GM12872 (cell line): ENCODE results near the gene THYN1.

Source experiments
- TF ChIP-seq, protein P1 (sequence below): IDR thresholded peaks from 3 replicates; pipeline ENCODE4 v1.5.1; 2011; ENCODE audit warnings: low read depth, mild to moderate bottlenecking, low read length, moderate library complexity; ENCODE audit not compliant: insufficient read depth

The THYN1 gene

DNA sequence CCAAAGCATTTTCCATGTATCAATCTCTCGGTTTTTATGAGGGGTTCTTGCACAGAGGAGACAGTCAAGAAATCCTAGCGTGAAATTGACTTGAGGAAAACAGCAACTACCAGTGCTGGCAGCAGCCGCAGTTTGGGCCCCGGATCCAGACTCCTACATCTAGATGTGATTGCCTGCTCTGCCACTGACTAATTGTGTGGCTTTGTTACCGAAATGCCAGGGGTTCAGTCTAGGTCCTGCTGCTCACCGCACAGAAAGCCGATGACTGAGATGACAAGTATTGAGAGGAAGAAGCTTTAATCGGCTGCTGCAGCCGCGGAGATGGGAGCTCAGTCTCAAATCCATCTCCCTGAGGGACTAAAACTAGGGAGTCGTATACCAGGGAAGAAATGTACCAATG, 14.8 kb upstream of the THYN1 start:
- TF ChIP-seq, protein P1, sequence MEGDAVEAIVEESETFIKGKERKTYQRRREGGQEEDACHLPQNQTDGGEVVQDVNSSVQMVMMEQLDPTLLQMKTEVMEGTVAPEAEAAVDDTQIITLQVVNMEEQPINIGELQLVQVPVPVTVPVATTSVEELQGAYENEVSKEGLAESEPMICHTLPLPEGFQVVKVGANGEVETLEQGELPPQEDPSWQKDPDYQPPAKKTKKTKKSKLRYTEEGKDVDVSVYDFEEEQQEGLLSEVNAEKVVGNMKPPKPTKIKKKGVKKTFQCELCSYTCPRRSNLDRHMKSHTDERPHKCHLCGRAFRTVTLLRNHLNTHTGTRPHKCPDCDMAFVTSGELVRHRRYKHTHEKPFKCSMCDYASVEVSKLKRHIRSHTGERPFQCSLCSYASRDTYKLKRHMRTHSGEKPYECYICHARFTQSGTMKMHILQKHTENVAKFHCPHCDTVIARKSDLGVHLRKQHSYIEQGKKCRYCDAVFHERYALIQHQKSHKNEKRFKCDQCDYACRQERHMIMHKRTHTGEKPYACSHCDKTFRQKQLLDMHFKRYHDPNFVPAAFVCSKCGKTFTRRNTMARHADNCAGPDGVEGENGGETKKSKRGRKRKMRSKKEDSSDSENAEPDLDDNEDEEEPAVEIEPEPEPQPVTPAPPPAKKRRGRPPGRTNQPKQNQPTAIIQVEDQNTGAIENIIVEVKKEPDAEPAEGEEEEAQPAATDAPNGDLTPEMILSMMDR = no peak

DNA sequence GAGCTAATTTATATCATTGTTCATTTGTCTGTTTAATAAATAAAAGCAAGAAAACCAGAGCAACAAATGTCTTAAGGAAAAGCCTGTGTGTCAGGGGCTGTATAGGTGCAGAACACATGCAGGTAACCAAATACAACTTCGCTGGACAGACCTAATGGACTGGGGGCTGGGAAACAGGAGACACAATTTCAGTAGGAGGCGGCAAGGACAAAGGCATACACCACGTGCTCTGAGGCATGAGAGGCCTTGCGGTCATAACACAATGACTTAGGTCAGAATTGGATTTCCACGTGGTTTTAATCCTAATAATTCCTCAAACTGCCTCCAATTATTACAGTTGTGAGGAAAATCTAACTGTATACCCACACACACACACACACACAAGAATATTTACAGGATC, 14.3 kb upstream of the THYN1 start:
- TF ChIP-seq, protein P1 = no peak

DNA sequence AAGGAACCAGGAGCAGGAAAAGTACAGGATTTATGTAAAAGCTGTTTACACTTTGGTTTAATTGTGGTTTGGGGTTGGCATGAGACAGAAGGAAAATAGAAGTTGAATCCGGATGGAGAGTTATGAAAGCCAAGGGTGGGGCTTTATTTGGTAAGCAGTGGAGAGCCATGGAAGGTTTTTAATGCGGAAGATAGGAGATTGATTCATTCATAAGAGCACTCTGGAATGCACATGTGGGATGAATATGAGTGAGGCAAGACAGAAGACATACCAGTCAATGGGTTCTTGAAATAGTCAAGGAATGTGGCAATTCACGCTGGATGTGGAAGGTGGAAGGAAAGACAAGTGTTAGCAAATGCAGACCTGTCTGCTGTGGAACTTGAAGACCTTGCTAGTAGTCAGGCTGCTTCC, 13.7 kb upstream of the THYN1 start:
- TF ChIP-seq, protein P1 = no peak

DNA sequence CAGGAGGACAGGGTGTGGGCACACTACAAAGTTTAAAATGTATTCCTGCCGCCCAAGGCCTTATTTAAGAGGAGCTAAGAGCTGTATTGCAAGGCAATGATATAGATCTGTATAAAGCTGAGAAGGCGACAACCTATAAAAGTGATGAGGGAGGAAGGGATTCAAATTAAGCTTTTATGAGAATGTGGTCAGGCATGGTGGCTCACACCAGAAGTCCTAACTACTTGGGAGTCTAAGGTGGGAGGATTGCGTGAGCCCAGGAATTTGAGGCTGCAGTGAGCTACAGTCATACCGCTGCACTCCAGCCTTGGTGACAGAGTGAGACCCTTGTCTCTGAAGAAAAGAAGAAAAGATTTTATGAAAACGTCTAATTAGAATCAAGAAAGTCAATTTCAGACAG, 13.3 kb upstream of the THYN1 start:
- TF ChIP-seq, protein P1 = no peak

DNA sequence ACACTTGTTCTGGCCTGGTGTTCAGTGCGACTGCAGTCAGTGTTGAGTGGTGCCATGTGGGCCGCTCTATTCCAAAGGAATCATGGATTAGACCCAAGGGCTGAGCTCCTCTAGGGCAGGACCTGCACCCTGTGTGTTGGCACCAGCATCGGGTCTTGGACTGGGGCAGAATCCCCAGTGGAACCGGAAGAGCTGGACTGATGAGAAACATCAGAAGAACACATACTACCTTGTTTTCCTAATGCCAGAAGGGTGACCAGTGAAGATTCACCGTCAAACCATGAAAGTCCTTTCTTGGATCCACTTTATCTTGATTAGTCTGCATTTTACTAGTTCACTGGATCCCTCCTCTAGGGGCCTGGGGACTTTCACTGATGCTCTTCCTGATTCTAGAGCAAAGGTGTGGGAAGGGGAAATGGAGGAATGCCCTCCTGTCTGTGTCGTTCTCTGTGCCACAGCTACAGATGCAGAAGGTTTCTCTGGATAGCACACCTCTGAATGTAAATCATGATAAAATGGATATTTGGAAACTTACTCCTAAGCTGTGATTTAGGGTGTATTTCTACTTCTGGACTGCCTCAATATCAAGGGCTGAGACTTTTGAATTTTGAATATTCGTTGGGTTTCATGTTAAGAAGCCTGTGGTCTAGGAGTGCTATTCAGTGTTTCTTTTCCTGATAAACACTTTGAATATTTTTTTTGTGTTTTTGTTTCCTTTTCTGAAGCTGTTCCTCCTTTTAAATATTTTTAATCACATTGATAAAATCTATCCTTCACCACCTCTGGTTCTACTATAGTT, 12.0 kb upstream of the THYN1 start:
- TF ChIP-seq, protein P1 = no peak

DNA sequence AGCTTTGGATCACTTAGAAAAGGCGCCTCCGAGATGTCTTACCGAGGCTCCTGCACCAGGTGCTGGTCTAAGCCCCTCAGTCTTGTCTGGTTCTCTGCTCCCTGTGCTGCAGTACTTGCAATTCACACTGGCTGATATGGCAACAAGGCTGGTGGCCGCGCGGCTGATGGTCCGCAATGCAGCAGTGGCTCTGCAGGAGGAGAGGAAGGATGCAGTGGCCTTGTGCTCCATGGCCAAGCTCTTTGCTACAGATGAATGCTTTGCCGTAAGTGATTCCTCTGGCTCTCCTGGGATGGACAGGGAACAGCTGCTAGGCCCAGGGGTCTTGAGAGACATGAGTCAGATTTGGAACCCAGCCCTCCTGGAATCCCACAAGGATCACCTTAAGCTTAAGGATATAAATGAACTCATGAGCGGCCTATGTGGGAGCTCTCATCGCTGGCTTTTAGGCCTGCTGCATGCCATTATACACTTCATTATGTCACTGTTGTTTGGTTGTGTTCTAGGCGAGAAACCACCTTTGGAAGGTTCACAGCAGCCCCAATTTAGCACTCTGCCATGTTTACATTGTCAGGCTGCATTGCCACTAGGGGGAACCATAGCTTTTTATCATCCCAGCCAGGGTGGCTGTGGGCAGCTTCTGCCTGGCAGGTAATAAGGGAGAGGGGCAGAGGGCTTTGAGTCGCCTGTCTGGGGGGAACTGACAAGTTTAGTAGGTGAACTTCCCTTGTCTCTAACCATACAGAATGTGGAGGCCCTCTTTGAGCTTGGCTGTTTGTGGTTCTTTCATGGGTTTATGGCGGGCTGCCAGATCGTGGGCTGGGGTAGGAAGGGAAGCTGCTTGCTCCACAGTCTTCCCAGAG, 8.7 kb upstream of the THYN1 start:
- TF ChIP-seq, protein P1 = peak; percentile 65

DNA sequence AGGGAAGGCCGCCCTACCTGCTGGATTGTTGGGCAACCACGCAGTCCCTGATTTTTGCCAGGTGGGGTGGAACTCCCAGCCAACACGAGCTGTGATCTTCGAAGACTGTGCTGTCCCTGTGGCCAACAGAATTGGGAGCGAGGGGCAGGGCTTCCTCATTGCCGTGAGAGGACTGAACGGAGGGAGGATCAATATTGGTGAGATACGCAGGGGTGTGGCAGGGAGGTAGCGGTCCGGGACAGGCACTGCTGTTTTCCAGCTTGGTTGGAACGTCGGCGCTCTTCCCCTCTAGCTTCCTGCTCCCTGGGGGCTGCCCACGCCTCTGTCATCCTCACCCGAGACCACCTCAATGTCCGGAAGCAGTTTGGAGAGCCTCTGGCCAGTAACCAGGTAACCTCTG, 7.8 kb upstream of the THYN1 start:
- TF ChIP-seq, protein P1 = no peak
